Mesenteric fat pad (tissue), 1 donor: ENCODE results near the gene SYT17. TPM values are rescaled to one million over a fixed set of nuclear protein-coding genes. Genes with fewer than 3 reads are reported as not detected.

Experiments
- DNase-seq: peaks from one replicate; pipeline ENCODE4 v3.0.0-alpha.2; 2020; ENCODE audit warnings: low spot score
- total RNA-seq: library from RNA; stranded (reverse); fragmentation: NEBNext Ultra II Directional; extraction: Animal tissue kit (Norgen Biotek cat#: 25700); gene quantifications from one replicate; pipeline ENCODE4 v1.2.1, GENCODE V29; 2021
- donor health status: DM: yes; HTN: yes; CAD: no.

The SYT17 gene
- total RNA-seq, 1 donor from 2014 or later = 1.1 TPM

- no peak for DNase-seq
Observed at GRCh38 chr16:19245326-19245925, 77.4 kb downstream of the SYT17 start.

GRCh38 chr16:19252904-19253303 is 84.9 kb downstream of the SYT17 start:
- no peak for DNase-seq

GRCh38 chr16:19254611-19255010 is 86.6 kb downstream of the SYT17 start:
- DNase-seq = no peak

- DNase-seq = no peak
Observed at GRCh38 chr16:19264123-19264673, 96.2 kb downstream of the SYT17 start.

- DNase-seq = no peak
Observed at GRCh38 chr16:19265380-19265930, 97.4 kb downstream of the SYT17 start.

- no peak for DNase-seq
Observed at GRCh38 chr16:19266774-19267173, 98.7 kb downstream of the SYT17 start.

GRCh38 chr16:19269098-19269497 is 101.1 kb downstream of the SYT17 start:
- DNase-seq = no peak

GRCh38 chr16:19274165-19274797 is 106.2 kb downstream of the SYT17 start:
- no peak for DNase-seq

- no peak for DNase-seq
Observed at GRCh38 chr16:19278403-19278802, 110.4 kb downstream of the SYT17 start.

- DNase-seq = no peak
Observed at GRCh38 chr16:19281246-19281645, 113.2 kb downstream of the SYT17 start.

- DNase-seq = no peak
Observed at GRCh38 chr16:19282101-19282500, 114.1 kb downstream of the SYT17 start.

- no peak for DNase-seq
Observed at GRCh38 chr16:19283637-19284036, 115.6 kb downstream of the SYT17 start.

GRCh38 chr16:19284207-19284606 is 116.2 kb downstream of the SYT17 start:
- DNase-seq = no peak

- no peak for DNase-seq
Observed at GRCh38 chr16:19285431-19285830, 117.4 kb downstream of the SYT17 start, which contains the start of gene CLEC19A. Gene CLEC19A (plus strand): TSS chr16:19285731. CDS start chr16:19285852, 121 bp downstream.

- DNase-seq = no peak
Observed at GRCh38 chr16:19286827-19287226, 118.8 kb downstream of the SYT17 start.

- DNase-seq = no peak
Observed at GRCh38 chr16:19287241-19287640, 119.2 kb downstream of the SYT17 start.

GRCh38 chr16:19288872-19289799 is 121.1 kb downstream of the SYT17 start:
- DNase-seq = no peak

GRCh38 chr16:19289811-19290485 is 121.9 kb downstream of the SYT17 start:
- no peak for DNase-seq

- DNase-seq = no peak
Observed at GRCh38 chr16:19290860-19291259, 122.8 kb downstream of the SYT17 start.

- no peak for DNase-seq
Observed at GRCh38 chr16:19291475-19291874, 123.4 kb downstream of the SYT17 start.

- no peak for DNase-seq
Observed at GRCh38 chr16:19292186-19292585, 124.1 kb downstream of the SYT17 start.
